ENCODE data around the gene LAGE3. TPM values are rescaled to one million over a fixed set of nuclear protein-coding genes. Genes with fewer than 3 reads are reported as not detected.

The LAGE3 gene, protein sequence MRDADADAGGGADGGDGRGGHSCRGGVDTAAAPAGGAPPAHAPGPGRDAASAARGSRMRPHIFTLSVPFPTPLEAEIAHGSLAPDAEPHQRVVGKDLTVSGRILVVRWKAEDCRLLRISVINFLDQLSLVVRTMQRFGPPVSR
- 31.4 and 42.2 TPM in 2 replicates for total RNA-seq

DNA sequence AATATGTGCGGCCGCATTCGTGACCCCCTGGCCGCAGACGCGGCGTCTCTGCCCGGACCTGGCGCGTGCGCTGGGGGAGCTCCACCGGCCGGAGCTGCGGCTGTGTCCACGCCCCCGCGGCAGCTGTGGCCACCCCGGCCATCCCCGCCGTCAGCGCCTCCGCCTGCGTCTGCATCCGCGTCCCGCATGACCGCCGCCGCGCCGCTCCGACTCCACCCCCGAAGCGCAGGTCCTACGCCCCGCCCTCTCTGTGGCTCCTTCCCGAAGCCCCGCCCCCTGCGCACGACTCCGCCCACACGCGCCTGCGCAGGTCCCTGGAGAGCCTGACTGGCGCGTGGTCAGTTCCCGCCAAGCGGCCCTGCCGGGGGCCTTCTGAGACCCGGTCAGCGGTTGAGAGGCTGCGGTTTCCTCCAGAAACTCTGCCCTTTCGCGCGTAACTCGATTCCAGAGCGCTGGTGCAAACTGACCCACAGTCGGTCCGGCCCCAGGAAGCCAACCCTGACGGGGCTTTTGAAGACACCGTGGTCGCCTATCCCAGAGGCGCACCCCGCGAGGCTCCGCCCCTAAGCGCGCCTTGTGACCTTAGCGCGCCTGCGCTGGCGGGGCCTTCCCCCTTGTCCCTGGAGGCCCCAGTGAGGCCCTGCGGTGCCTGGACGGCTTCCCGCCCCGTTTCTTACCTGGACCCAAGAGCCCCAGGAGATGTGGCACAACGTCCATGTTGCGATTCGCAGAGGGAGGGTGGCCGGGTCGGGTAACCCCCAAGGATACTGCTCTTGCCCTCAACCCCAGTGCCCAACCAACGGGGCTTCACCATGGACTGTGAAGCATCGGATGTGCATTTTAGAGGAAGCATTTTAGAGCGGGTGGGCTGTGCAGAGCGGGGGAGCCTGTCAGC, at the start of gene LAGE3:
Gene LAGE3 (minus strand): TSS at position 554 of the 895 bp plus-strand sequence. CDS start 366 bp downstream, at position 188.

DNA sequence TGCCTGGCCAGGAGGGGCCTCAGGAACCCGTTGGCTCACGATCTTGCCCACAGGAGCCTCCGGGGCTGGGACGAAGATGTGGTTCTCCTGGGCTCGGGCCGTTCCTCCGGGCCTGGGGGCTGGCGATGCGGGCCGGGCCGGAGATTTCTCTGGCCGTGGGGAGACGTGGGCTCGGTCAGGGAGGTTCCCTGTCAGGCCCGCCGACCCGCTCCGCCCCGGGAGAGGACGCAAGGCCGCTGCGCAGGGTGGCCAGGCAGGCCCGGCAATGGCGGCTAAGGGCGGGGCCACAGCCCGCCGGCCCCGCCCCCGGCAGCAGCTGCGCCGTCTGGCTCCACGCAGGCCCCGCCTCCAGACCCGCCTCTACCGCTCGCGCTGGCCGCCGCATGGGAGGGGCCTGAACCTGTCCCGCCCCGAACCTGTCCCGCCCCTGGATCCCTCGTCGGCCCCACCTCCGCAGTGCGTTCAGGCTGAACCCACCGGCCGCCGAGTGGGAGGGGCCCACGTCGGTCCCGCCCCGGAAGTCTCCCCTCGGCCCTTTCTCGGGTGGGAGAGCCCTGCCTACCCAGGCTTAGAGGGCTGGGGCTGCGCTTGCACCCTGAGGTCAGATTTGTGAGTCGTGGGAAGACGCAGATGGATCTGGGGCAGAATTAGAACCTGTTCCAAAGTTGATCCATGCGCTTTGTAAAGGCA, 37.0 kb upstream of the LAGE3 start, which contains the start of gene FAM3A:
Gene FAM3A (minus strand): TSS at position 267 of the 690 bp plus-strand sequence. CDS start 460 bp downstream, outside the sequence.

DNA sequence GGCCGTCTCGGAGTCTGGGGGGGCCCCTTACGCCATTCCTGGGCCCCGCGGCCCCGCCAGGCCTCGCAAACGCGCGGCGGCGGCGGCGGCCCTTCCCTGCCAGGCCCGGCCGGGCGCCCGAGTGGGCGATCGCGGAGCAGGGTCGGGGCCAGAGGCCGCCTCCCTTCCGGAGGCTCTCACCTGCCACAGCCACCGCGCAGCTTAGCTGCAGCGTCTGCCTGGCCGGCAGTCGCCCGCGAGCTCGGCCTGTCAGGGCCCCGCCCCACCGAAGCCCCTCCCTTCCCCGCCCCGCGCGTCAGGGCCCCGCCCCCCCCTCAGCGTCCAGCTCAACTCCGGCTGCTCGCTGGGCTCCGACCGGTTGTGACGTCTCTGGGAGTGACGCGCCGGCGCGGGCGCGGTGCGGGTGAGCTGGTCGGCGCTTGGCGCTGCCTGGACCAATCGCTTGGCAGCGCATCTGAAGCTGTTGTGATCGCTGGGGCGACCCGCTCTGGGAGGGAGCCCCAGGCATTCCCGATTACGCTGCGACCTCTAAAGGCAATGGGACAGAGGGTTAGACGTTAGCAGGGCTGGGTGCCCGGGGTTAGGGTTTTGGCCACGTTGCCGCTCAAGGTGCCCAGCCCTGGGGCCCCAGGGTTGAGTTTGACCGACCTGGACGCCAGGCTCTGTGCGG, 11.5 kb upstream of the LAGE3 start, which contains the start of gene SLC10A3:
Gene SLC10A3 (minus strand): TSS at position 216 of the 670 bp plus-strand sequence. CDS start 1,689 bp downstream, outside the sequence.

DNA sequence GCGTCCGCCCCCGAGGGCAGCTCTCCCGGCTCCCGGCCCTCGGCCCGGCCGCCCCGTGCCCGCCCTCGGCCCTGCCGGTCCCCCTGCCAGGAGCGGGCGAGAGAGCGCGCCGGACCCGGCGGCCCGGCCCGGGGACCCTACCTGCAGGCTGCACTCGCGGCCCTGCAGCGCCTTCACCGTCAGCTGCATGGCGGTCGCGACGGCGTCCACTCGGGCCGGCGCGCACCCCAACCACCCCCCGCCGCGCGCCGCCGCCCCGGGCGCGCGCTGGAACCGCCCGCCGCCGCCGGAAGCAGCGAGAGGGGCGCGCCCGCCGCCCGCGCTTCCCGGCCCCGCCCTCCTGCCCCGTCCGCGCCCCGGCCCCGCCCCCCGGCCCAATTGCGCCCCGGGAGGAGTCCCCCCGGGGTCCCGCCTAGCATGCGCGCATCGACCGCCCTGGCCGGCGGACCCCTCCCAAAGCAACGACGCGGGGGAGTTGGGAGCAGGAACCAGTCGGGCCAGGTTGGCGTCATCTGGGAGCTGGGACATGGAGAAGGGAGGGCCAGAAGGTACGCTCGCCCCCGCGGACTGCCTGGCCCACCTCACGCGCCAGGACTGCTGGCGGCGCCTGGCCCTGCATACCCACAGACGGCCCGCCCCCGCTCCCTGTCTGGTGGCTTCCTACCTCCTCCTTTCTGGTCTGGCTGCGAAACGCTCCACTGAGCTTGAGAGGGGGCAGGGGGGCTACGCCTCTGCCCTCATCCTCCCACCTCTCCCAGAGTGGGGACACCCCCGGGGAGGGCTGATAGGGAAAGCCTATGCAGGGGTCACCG, 7.5 kb upstream of the LAGE3 start, which contains the start of gene UBL4A:
Gene UBL4A (minus strand): TSS at position 220 of the 812 bp plus-strand sequence. CDS start 31 bp downstream, at position 189.

DNA sequence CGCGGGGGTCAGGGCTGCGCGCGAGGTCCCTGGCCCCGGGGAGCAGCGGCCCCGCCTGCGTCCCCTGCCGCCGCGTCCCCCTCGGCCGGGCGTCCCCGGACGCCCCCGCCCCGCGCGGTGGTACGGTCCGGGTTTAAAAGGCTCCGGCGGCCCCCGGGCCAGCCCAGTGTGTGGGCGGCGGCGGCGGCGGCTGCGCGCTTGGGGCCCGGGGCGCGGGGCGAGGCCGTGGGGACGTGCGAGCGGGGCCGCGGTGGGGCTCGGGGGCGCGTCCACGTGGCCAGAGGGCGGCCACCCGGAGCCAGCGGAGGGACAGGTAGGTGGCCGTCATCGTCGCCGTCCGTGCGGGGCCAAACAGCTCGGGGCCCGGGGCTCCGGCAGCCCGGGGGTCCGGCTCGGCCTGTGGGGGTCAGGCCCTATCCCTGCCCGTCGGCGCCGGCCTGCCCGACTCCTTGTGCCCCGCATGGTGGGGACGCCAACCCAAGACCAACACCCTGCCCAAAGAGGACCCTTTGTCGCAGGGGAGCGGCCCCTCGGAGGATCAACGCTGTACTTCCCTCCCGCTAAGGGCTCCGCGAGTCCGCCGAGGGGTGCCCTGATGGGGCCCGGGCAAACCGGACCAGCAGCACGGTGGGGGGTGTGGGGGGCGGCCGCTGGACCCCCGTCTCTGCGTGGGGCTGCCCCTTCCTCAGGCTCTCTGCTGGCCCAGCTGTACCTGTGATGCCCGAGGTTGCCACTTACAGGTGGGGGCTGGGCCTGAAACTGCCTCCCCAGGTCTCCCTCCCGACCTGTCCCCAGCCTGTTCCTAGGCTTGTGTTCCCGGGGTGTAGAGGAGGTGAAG, 20.7 kb downstream of the LAGE3 start, which contains the start of gene PLXNA3:
Gene PLXNA3 (plus strand): TSS at position 166 of the 838 bp plus-strand sequence. CDS start 1,903 bp downstream, outside the sequence.

DNA sequence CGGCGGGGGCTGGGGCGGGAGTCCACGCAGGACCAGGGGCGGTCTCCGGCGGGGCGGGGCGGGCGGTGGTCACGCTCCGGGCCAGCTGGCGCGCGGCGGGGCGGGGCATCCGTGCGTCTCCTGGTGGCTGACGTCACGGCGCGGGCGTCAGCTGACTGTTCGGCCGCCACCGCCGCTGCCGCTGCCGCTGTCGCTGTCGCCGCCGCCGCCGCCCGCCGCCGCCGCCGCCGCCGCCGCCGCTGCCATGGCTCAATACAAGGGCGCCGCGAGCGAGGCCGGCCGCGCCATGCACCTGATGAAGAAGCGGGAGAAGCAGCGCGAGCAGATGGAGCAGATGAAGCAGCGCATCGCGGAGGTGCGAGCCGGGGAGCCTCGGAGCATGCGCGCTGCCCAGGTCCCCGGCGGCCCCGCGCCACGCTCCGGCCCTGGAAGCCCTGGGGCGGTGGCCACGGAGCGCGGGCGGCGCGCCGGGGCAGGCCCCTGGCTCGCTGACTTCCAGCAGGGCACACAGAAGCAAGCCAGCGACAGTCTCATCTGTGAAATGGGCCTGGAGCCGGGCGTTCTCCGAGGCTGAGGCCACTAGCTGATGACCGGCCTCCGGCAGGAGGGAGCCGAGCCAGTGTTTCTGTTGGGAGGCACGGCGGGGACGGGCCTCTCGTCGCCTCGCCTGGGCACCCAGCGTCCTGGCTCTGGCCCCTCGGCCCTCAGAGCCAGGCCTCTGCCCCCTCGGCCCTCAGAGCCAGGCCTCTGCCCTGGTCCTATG, 34.9 kb downstream of the LAGE3 start, which contains the start of gene FAM50A:
Gene FAM50A (plus strand): TSS at position 150 of the 763 bp plus-strand sequence. CDS start 95 bp downstream, at position 245.

DNA sequence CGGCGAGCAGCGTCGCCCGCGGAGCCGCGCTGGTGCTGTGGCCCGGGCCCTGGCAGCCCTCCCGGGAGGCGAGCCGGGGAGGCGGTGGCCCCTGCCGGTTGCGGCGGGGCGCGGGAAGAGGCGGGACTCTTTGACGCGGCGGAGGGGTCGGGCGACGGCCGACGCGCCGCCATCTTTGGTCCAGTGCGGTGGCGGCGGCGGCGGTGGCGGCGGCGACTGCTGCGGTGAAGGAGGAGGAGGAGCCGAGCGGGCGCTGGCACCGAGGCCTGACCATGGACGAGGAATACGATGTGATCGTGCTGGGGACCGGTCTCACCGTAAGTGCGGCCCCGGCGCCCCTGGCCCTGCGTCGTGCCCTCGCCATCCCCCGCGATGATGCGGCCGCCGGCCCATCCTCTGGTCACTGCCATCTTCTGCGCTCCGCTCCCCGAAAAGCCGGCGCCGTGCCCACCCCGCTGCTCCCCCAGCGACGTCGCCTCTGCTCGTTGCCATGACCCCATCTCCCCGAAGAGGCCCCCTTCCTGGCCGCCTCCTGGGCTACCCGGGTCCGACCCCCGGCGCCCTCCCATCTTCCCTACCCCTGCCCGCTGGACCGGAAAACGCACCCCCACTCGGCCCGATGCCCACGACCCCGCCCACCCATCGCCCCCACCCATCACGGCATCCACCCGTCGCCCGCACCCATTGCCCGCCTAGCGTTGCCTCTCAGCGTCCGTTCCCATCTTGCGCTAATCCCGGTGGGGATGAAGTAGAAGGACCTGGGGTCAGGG, 41.9 kb downstream of the LAGE3 start, which contains the start of gene GDI1:
Gene GDI1 (plus strand): TSS at position 172 of the 770 bp plus-strand sequence. CDS start 101 bp downstream, at position 273.

DNA sequence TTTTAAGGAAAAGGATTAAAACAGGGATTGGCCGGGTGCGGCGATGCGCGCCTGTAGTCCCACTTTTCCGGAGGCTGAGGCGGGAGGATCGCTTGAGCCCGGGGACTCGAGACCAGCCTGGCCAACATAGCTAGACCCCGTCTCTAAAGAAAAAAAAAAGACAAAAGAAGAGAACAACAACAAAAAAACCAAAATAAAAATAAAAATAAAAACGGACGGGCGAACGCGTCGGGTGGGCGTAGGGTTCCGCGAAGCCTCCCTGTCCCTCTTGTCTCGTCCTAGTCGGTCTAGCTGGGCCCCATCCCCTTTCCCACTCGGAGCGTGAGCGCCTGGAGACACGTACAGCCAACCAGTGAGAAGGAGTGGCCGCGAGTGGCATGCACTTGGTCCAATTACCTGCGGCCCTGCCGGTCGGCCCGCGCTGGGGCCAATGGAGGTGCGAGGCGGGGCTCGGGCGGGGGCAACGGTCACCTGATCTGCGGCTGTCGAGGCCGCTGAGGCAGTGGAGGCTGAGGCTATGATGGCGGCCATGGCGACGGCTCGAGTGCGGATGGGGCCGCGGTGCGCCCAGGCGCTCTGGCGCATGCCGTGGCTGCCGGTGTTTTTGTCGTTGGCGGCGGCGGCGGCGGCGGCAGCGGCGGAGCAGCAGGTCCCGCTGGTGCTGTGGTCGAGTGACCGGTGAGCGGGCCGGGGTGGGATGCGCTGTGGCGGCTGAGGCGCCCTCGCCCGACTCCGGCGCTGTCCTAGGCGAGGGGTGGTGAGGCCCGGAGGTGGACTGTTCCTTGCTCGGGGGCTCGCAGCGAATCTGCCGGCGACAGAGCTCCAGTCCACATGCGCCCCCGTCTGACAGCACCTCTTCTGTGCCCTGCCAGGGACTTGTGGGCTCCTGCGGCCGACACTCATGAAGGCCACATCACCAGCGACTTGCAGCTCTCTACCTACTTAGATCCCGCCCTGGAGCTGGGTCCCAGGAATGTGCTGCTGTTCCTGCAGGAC, 50.6 kb downstream of the LAGE3 start, which contains the start of gene ATP6AP1:
Gene ATP6AP1 (plus strand): TSS at position 502 of the 996 bp plus-strand sequence. CDS start 16 bp downstream, at position 518.

Small RNA genes lying within 50 kb of the gene (small RNA-seq; reads per million reads assigned to genes)
- gene MIR6858 = not detected
- gene RN7SL697P = not detected

Other genes with a start within 250 kb of the LAGE3 start
- not detected in 2 replicates for gene OPN1MW3, start 221.7 kb downstream of the LAGE3 start, total RNA-seq
- gene TEX28, start 184.2 kb downstream of the LAGE3 start, total RNA-seq = not detected in 2 replicates
- gene TKTL1, start 183.5 kb downstream of the LAGE3 start, total RNA-seq = not detected in 2 replicates
- gene FLNA, start 104.6 kb downstream of the LAGE3 start, total RNA-seq = 500 and 1,798 TPM in 2 replicates
- 32.2 and 45.9 TPM in 2 replicates for gene EMD, start 100.0 kb downstream of the LAGE3 start, total RNA-seq
- gene RPL10, start 80.9 kb downstream of the LAGE3 start, total RNA-seq = 1,858 and 2,253 TPM in 2 replicates
- gene DNASE1L1, start 70.0 kb downstream of the LAGE3 start, total RNA-seq = 65.4 and 86.4 TPM in 2 replicates
- gene TAFAZZIN, start 67.7 kb downstream of the LAGE3 start, total RNA-seq = 21.2 and 25.1 TPM in 2 replicates
- gene ATP6AP1, start 50.6 kb downstream of the LAGE3 start, total RNA-seq = 76.7 and 89.1 TPM in 2 replicates
- 74.9 and 75.0 TPM in 2 replicates for gene GDI1, start 42.1 kb downstream of the LAGE3 start, total RNA-seq
- gene FAM50A, start 35.1 kb downstream of the LAGE3 start, total RNA-seq = 25.5 and 28.8 TPM in 2 replicates
- 21.6 and 23.9 TPM in 2 replicates for gene PLXNA3, start 21.0 kb downstream of the LAGE3 start, total RNA-seq
- gene UBL4A, start 7.3 kb upstream of the LAGE3 start, total RNA-seq = 48.7 and 56.2 TPM in 2 replicates
- gene SLC10A3, start 11.3 kb upstream of the LAGE3 start, total RNA-seq = 56.9 and 65.6 TPM in 2 replicates
- gene FAM3A, start 37.0 kb upstream of the LAGE3 start, total RNA-seq = 25.9 and 31.6 TPM in 2 replicates
- gene G6PD, start 67.6 kb upstream of the LAGE3 start, total RNA-seq = 44.8 and 112 TPM in 2 replicates
- gene IKBKG, start 68.3 kb upstream of the LAGE3 start, total RNA-seq = 12.2 and 16.1 TPM in 2 replicates
- not detected in 2 replicates for gene CTAG1A, start 105.9 kb upstream of the LAGE3 start, total RNA-seq
- gene CTAG1B, start 140.0 kb upstream of the LAGE3 start, total RNA-seq = not detected in 2 replicates
- 0.39 TPM in 1 of 2 replicates, not detected in the other for gene CTAG2, start 174.3 kb upstream of the LAGE3 start, total RNA-seq